ENCODE measurements around the gene HIPK2. TPM values are rescaled to one million over a fixed set of nuclear protein-coding genes. Genes with fewer than 3 reads are reported as not detected.

Gene HIPK2
- total RNA-seq, 1 experiment from 2014 or later: 35.2 TPM

- Histone ChIP-seq H3K9me3 (ENCODE audit: insufficient read depth, low read depth) (no peaks in the 10 kb centered on the region), H3K9me2 (ENCODE audit: insufficient read depth) (no peaks in the 10 kb centered on the region), H3K79me2 (ENCODE audit: low read depth) (no peaks in the 10 kb centered on the region), H3K4me1 (replicated peaks; ENCODE audit: insufficient read depth) (no peaks in the 10 kb centered on the region), H2AFZ (no peak overlapping the region), H3K27ac (no peak overlapping the region), H3K36me3 (ENCODE audit: low read depth) (no peaks in the 10 kb centered on the region), H3K4me2 (no peak overlapping the region), H3K4me3 (no peak overlapping the region), H3K27me3 (ENCODE audit: insufficient read depth, low read depth) (no peaks in the 10 kb centered on the region), H4K20me1 (ENCODE audit: insufficient read depth) (no peaks in the 10 kb centered on the region), H3F3A (ENCODE audit: insufficient read depth, low read depth) (no peaks in the 10 kb centered on the region)
- TF ChIP-seq EZH2 (IDR thresholded peaks at IDR 0.05; ENCODE audit: low read depth) (no peak), CTCF (conservative IDR thresholded peaks at IDR 0.05) (no peak)
- ChIA-PET CTCF (no interaction called here), POLR2A (ENCODE audit: unreplicated experiment) (no interaction called here)
- no peak for DNase-seq
- intact Hi-C loops (cut with micrococcal nuclease; ENCODE audit: unreplicated experiment): loop anchor here (5.0 kb wide), 1 partner anchor 128 kb away; no protein-coding TSS in a partner anchor
- no TSS peak for BruUV-seq (replicated peaks)
These were observed 217.1 kb downstream of the HIPK2 start for GRCh38 chr7:139560678-139561077.

- no peaks in the 10 kb centered on the region for H3K79me2 ChIP-seq (ENCODE audit: low read depth)
- CTCF ChIA-PET: no interaction called here
- no peaks in the 10 kb centered on the region for H3F3A ChIP-seq (ENCODE audit: insufficient read depth, low read depth)
- no peaks in the 10 kb centered on the region for H3K9me2 ChIP-seq (ENCODE audit: insufficient read depth)
- H3K36me3 ChIP-seq (ENCODE audit: low read depth): no peaks in the 10 kb centered on the region
- no peaks in the 10 kb centered on the region for H3K4me1 ChIP-seq (replicated peaks; ENCODE audit: insufficient read depth)
- no peaks in the 10 kb centered on the region for H3K27me3 ChIP-seq (ENCODE audit: insufficient read depth, low read depth)
- no peak for DNase-seq
- H4K20me1 ChIP-seq (ENCODE audit: insufficient read depth): no peaks in the 10 kb centered on the region
- no peak overlapping the region for H3K27ac ChIP-seq
- POLR2A ChIA-PET (ENCODE audit: unreplicated experiment): no interaction called here
- H3K4me2 ChIP-seq: no peak overlapping the region
- no TSS peak for BruUV-seq (replicated peaks)
- H3K4me3 ChIP-seq: no peak overlapping the region
- intact Hi-C loops (cut with micrococcal nuclease; ENCODE audit: unreplicated experiment): loop anchor here (5.0 kb wide), 1 partner anchor 128 kb away; no protein-coding TSS in a partner anchor
- TF ChIP-seq CTCF (conservative IDR thresholded peaks at IDR 0.05): no peak
- no peak for TF ChIP-seq EZH2 (IDR thresholded peaks at IDR 0.05; ENCODE audit: low read depth)
- H3K9me3 ChIP-seq (ENCODE audit: insufficient read depth, low read depth): no peaks in the 10 kb centered on the region
- no peak overlapping the region for H2AFZ ChIP-seq
These were observed 217.6 kb downstream of the HIPK2 start for GRCh38 chr7:139560199-139560598.

DNA sequence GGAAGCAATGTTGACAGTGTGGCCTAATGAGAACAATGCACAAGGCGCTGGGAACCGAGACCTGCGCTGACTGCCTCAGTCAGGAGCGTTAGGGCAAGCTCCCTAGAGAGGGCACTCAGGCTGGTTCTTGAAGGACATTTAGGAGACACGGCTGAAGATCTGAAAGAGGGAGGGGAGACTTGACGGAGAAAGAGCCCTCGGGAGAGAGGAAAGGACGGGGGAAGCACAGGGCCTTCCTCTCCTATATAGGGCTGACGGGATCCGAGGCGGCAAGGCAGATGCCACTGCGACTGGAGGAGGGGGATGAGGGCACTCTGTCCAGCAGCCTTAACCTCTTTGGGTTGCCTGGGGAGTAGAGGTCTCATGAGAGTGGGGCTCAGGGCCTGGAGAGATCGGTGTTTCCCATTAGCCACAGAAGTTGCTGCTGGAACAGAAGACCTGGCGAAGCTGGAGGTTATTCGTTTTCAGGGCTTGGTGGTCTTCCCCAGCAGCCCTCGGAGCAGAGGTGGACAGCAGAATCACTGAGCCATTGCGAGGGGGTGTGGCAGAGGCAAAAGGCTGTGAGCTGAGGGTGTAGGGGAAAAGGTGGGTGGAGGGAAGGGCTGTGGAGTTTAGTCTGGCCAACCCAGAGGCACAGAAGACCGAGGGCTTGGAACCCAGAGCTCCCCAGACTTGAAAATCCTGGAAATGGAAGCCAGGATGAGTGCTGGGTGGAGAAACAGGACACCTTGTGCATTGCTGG is 218.3 kb downstream of the HIPK2 start:
- ChIA-PET POLR2A (ENCODE audit: unreplicated experiment) (no interaction called here), CTCF (interaction anchor here (0.6 kb wide), 1 partner anchor 86 kb away, joined by 3 read pairs; no protein-coding TSS in a partner anchor)
- Histone ChIP-seq H3K79me2 (ENCODE audit: low read depth) (no peaks in the 10 kb centered on the region), H3K9me2 (ENCODE audit: insufficient read depth) (no peaks in the 10 kb centered on the region), H3K4me2 (no peak overlapping the region), H3K27ac (no peak overlapping the region), H3K4me1 (replicated peaks; ENCODE audit: insufficient read depth) (no peaks in the 10 kb centered on the region), H3K4me3 (no peak overlapping the region), H3F3A (ENCODE audit: insufficient read depth, low read depth) (no peaks in the 10 kb centered on the region), H2AFZ (no peak overlapping the region), H4K20me1 (ENCODE audit: insufficient read depth) (no peaks in the 10 kb centered on the region), H3K27me3 (ENCODE audit: insufficient read depth, low read depth) (no peaks in the 10 kb centered on the region), H3K36me3 (ENCODE audit: low read depth) (no peaks in the 10 kb centered on the region), H3K9me3 (ENCODE audit: insufficient read depth, low read depth) (no peaks in the 10 kb centered on the region)
- TF ChIP-seq EZH2 (IDR thresholded peaks at IDR 0.05; ENCODE audit: low read depth) (no peak), CTCF (conservative IDR thresholded peaks at IDR 0.05) (no peak)
- no peak for DNase-seq
- no TSS peak for BruUV-seq (replicated peaks)
- intact Hi-C loops (cut with micrococcal nuclease; ENCODE audit: unreplicated experiment): loop anchor here (5.0 kb wide), 1 partner anchor 127 kb away; no protein-coding TSS in a partner anchor
